Bronchial epithelial cell (primary cell): ENCODE measurements around the gene RBFOX1. TPM values are rescaled to one million over a fixed set of nuclear protein-coding genes. Genes with fewer than 3 reads are reported as not detected.

Experiments used
- DNase-seq: peaks from one replicate; pipeline ENCODE4 v3.0.0-alpha.2; 2010; ENCODE audit warnings: low read depth
- FAIRE-seq: peaks from 2 replicates; lab custom pipeline; 2011; peaks lifted over from hg19 to GRCh38; lab: Jason Lieb, UNC
- H3K27me3 ChIP-seq: 2 replicates; pipeline ENCODE4 v1.5.1; 2011; ENCODE audit warnings: low read length; ENCODE audit not compliant: control insufficient read depth, insufficient read depth
- H3K36me3 ChIP-seq: 2 replicates; pipeline ENCODE4 v1.5.1; 2011; ENCODE audit warnings: low read length; ENCODE audit not compliant: control insufficient read depth, insufficient read depth
- H3K4me3 ChIP-seq: 2 replicates; pipeline ENCODE4 v1.5.1; 2011; ENCODE audit warnings: mild to moderate bottlenecking, low read depth, low read length, control low read depth
- CTCF ChIP-seq: IDR thresholded peaks from 2 replicates; pipeline ENCODE4 v1.5.1; 2011; ENCODE audit warnings: mild to moderate bottlenecking, moderate library complexity, low read length, control low read depth, inconsistent platforms; ENCODE audit not compliant: insufficient read depth, severe bottlenecking
- total RNA-seq: library from RNA; depleted of rRNA; stranded (reverse); fragments of >200 nt; gene quantifications from 2 replicates; pipeline ENCODE4 v1.2.1, GENCODE V29; 2014

RBFOX1 gene
- total RNA-seq, 1 donor from 2014 or later, result not detected

GRCh38 chr16:7515543-7515942 lies 182.9 kb downstream of the RBFOX1 start:
- no peak for DNase-seq
- H3K36me3 ChIP-seq, result no peaks in the 10 kb centered on the region
- no peaks in the 10 kb centered on the region for H3K27me3 ChIP-seq
- no peak for FAIRE-seq
- TF ChIP-seq CTCF, result no peak
- H3K4me3 ChIP-seq, result no peak overlapping the region

- TF ChIP-seq CTCF, result no peak
- DNase-seq, result no peak
- Histone ChIP-seq H3K36me3 (no peaks in the 10 kb centered on the region), H3K4me3 (no peak overlapping the region), H3K27me3 (no peaks in the 10 kb centered on the region)
- FAIRE-seq, result no peak
Measured at GRCh38 chr16:7517496-7517895, 184.9 kb downstream of the RBFOX1 start.

GRCh38 chr16:7518158-7518557 lies 185.5 kb downstream of the RBFOX1 start:
- DNase-seq, result no peak
- H3K36me3 ChIP-seq, result no peaks in the 10 kb centered on the region
- FAIRE-seq, result no peak

GRCh38 chr16:7521834-7522233 lies 189.2 kb downstream of the RBFOX1 start:
- FAIRE-seq (no peak), DNase-seq (no peak)
- TF ChIP-seq CTCF, result no peak
- Histone ChIP-seq H3K4me3 (no peak overlapping the region), H3K27me3 (no peaks in the 10 kb centered on the region), H3K36me3 (no peaks in the 10 kb centered on the region)

More at GRCh38 chr16:7518158-7518557, 185.5 kb downstream of the RBFOX1 start:
- TF ChIP-seq CTCF, result no peak
- no peak overlapping the region for H3K4me3 ChIP-seq
- no peaks in the 10 kb centered on the region for H3K27me3 ChIP-seq

- no peak overlapping the region for H3K4me3 ChIP-seq
- no peaks in the 10 kb centered on the region for H3K27me3 ChIP-seq
- DNase-seq (no peak), FAIRE-seq (no peak)
- no peak for TF ChIP-seq CTCF
- no peaks in the 10 kb centered on the region for H3K36me3 ChIP-seq
Measured at GRCh38 chr16:7524419-7524818, 191.8 kb downstream of the RBFOX1 start.

GRCh38 chr16:7526736-7527135 lies 194.1 kb downstream of the RBFOX1 start:
- no peak for DNase-seq
- H3K27me3 ChIP-seq, result no peaks in the 10 kb centered on the region
- TF ChIP-seq CTCF, result no peak
- FAIRE-seq, result no peak
- no peak overlapping the region for H3K4me3 ChIP-seq
- no peaks in the 10 kb centered on the region for H3K36me3 ChIP-seq
